Measurements from ENCODE around the gene SIRPG. TPM values are rescaled to one million over a fixed set of nuclear protein-coding genes. Genes with fewer than 3 reads are reported as not detected.
"Not testable (repeated sequence)": the region's sequence is repeated elsewhere in the genome, so short reads cannot be mapped to it uniquely, and the experiment has no call there.

Gene SIRPG
- total and polyA plus RNA-seq, 2 donors from 2014 or later: 2.5 TPM; not detected in 1

DNA sequence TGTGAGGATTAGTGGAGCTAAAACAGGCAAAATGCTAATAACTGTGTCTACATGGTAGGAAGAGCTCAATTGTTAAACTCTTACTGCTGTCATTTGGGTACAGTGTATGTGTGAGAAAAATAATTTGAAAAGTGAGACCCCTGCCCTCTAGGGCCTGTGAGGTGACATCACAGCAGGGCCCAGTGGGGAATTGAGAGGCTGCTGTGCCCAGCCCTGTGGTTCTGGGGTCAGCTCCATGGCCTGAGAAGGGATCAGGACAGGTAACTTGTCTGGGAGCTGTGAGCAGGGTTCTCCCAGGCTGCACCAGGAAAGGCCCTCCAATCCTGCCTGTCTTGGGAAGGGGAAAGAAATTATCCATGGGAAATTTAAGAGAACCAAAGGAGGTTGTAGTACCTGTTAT lies 39.1 kb downstream of the SIRPG start:
- FAIRE-seq: no peak
- Histone ChIP-seq H3K4me3 (ENCODE audit: low read length in 3 of 3) (no peak overlapping the region), H3K27ac (ENCODE audit: low read depth in 2 of 2, low read length in 2 of 2) (no peak overlapping the region), H3K27me3 (ENCODE audit: control insufficient read depth, insufficient read depth, low read length) (no peaks in the 10 kb centered on the region), H3K36me3 (ENCODE audit: control insufficient read depth in 2 of 3, insufficient read depth in 3 of 3, low read length in 3 of 3) (no peaks in the 10 kb centered on the region), H3K4me1 (ENCODE audit: control insufficient read depth in 2 of 3, insufficient read depth in 2 of 3, low read depth in 1 of 3, low read length in 3 of 3) (no peaks in the 10 kb centered on the region), H3K9ac (ENCODE audit: low read length in 3 of 3) (no peak overlapping the region), H3K9me3 (ENCODE audit: control insufficient read depth in 2 of 3, insufficient read depth in 1 of 3, low read length in 3 of 3) (no peaks in the 10 kb centered on the region)
- TF ChIP-seq CTCF (IDR thresholded peaks at IDR 0.05; ENCODE audit: borderline replicate concordance, extremely low read depth, insufficient read depth): no peak
- DNase-seq: no peak
- intact Hi-C loops (cut with DNase I): no loop called here

- no peak overlapping the region for H3K4me3 ChIP-seq (ENCODE audit: low read length in 3 of 3)
These were observed 40.6 kb downstream of the SIRPG start for GRCh38 chr20:1616858-1617434.

DNA sequence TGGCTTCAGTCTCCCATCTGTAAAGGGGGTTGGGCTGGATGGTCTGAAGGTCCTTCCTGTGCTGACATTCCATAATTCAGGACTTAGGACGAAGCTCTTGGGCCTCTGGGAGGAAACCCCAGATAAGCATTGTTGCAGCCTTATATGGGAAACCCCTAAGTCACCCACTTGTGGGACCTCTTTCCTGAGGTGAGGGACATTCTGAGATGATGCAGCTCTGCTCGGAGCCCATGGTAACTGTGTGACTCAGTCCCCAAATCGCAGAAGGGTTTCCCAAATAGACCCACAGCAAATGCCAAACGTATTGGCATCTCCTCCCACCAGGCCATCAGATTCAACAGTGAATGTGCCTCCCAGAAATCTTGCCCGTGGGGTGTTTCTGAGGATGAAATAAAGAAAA lies 47.2 kb downstream of the SIRPG start:
- H3K27ac ChIP-seq (ENCODE audit: low read depth in 2 of 2, low read length in 2 of 2); H3K9ac ChIP-seq (ENCODE audit: low read length in 3 of 3); FAIRE-seq; H3K9me3 ChIP-seq (ENCODE audit: control insufficient read depth in 2 of 3, insufficient read depth in 1 of 3, low read length in 3 of 3); intact Hi-C loops (cut with DNase I); H3K4me1 ChIP-seq (ENCODE audit: control insufficient read depth in 2 of 3, insufficient read depth in 2 of 3, low read depth in 1 of 3, low read length in 3 of 3); H3K4me3 ChIP-seq (ENCODE audit: low read length in 3 of 3); H3K27me3 ChIP-seq (ENCODE audit: control insufficient read depth, insufficient read depth, low read length); H3K36me3 ChIP-seq (ENCODE audit: control insufficient read depth in 2 of 3, insufficient read depth in 3 of 3, low read length in 3 of 3); DNase-seq: not testable (repeated sequence)

More at GRCh38 chr20:1616858-1617434, 40.6 kb downstream of the SIRPG start:
- H3K9me3 ChIP-seq (ENCODE audit: control insufficient read depth in 2 of 3, insufficient read depth in 1 of 3, low read length in 3 of 3): no peaks in the 10 kb centered on the region
- FAIRE-seq: no peak
- H3K36me3 ChIP-seq (ENCODE audit: control insufficient read depth in 2 of 3, insufficient read depth in 3 of 3, low read length in 3 of 3): no peaks in the 10 kb centered on the region
- intact Hi-C loops (cut with DNase I): no loop called here
- no peak for DNase-seq
- no peak overlapping the region for H3K9ac ChIP-seq (ENCODE audit: low read length in 3 of 3)
- H3K27me3 ChIP-seq (ENCODE audit: control insufficient read depth, insufficient read depth, low read length): no peaks in the 10 kb centered on the region
- TF ChIP-seq CTCF (IDR thresholded peaks at IDR 0.05; ENCODE audit: borderline replicate concordance, extremely low read depth, insufficient read depth): no peak
- no peak overlapping the region for H3K27ac ChIP-seq (ENCODE audit: low read depth in 2 of 2, low read length in 2 of 2)
- H3K4me1 ChIP-seq (ENCODE audit: control insufficient read depth in 2 of 3, insufficient read depth in 2 of 3, low read depth in 1 of 3, low read length in 3 of 3): no peaks in the 10 kb centered on the region

DNA sequence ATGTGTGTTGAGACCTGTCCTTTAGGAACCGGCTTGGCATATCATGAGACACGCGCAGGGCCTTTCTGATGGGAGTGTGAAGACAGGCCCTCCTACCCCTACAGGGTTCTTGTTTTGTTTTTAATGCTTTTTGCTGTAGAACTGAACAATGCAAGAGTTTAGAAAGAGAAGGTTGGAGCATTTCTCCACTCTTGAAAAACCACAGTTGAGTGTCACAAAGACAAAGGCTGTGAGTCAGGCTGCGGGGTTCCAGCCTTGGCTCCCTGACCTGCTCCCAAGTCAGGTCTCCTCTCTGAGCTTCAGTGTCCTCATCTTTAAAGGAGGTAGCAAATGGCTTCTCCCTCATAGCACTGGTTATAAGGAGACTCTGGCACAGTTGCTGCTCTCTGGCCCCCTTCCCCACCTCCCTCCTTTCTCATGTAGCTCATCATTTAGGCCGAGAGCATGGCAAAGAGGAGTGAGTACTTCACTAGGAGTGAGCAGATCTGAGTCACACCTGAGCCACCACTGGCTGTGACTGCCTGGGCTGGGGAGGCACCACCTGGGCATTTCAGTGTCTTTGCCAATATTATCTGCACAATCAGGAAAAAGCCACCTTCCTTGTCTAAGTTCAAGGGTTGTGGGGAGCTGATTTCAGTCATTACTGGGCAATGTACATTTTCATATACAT lies 48.8 kb downstream of the SIRPG start:
- intact Hi-C loops (cut with DNase I); H3K9ac ChIP-seq (ENCODE audit: low read length in 3 of 3); H3K4me3 ChIP-seq (ENCODE audit: low read length in 3 of 3); H3K36me3 ChIP-seq (ENCODE audit: control insufficient read depth in 2 of 3, insufficient read depth in 3 of 3, low read length in 3 of 3); FAIRE-seq; H3K27me3 ChIP-seq (ENCODE audit: control insufficient read depth, insufficient read depth, low read length); H3K9me3 ChIP-seq (ENCODE audit: control insufficient read depth in 2 of 3, insufficient read depth in 1 of 3, low read length in 3 of 3); DNase-seq; H3K4me1 ChIP-seq (ENCODE audit: control insufficient read depth in 2 of 3, insufficient read depth in 2 of 3, low read depth in 1 of 3, low read length in 3 of 3); H3K27ac ChIP-seq (ENCODE audit: low read depth in 2 of 2, low read length in 2 of 2): not testable (repeated sequence)
